Stimulated activated CD8-positive, alpha-beta memory T cell treated with anti-CD3 and anti-CD28 coated beads, Interleukin-2, amount 100 ng/mL, for 48 hours (primary cell): ENCODE measurements around the gene KDSR.

Source experiments
- DNase-seq, 2 donors: peaks; one replicate each; pipeline ENCODE4 v3.0.0-alpha.2; 2020; ENCODE audit warnings: low read depth in 2 of 2

KDSR gene

GRCh38 chr18:63321291-63321690 lies 45.7 kb downstream of the KDSR start:
- no peak for DNase-seq

- DNase-seq = no peak
Observed at GRCh38 chr18:63320975-63321265, 46.1 kb downstream of the KDSR start.

- peak; percentile 66 to 69 for DNase-seq
Observed at GRCh38 chr18:63320123-63320974, 46.7 kb downstream of the KDSR start.

- no peak for DNase-seq
Observed at GRCh38 chr18:63319383-63320122, 47.5 kb downstream of the KDSR start, which contains the start of gene BCL2. Gene BCL2, minus strand, starts transcription at chr18:63319769.

GRCh38 chr18:63318889-63319382 lies 48.1 kb downstream of the KDSR start:
- no peak for DNase-seq

- peak; percentile 69 to 78 for DNase-seq
Observed at GRCh38 chr18:63317982-63318888, 48.8 kb downstream of the KDSR start.

- no peak for DNase-seq
Observed at GRCh38 chr18:63317556-63317946, 49.5 kb downstream of the KDSR start.

- no peak for DNase-seq
Observed at GRCh38 chr18:63316612-63317555, 50.1 kb downstream of the KDSR start.

- no peak for DNase-seq
Observed at GRCh38 chr18:63315876-63316275, 51.1 kb downstream of the KDSR start.

GRCh38 chr18:63315131-63315662 lies 51.8 kb downstream of the KDSR start:
- no peak for DNase-seq

- no peak for DNase-seq
Observed at GRCh38 chr18:63314062-63314790, 52.8 kb downstream of the KDSR start.

GRCh38 chr18:63313396-63313917 lies 53.5 kb downstream of the KDSR start:
- DNase-seq = no peak

GRCh38 chr18:63312737-63313395 lies 54.1 kb downstream of the KDSR start:
- DNase-seq = no peak

- DNase-seq = no peak
Observed at GRCh38 chr18:63312019-63312409, 55.0 kb downstream of the KDSR start.

GRCh38 chr18:63311118-63312018 lies 55.6 kb downstream of the KDSR start:
- DNase-seq = no peak

GRCh38 chr18:63309422-63309821 lies 57.6 kb downstream of the KDSR start:
- no peak for DNase-seq

GRCh38 chr18:63307551-63308200 lies 59.3 kb downstream of the KDSR start:
- no peak for DNase-seq
